Head of caudate nucleus (tissue), 42 donors: Measurements from ENCODE around the gene DOK5.
"Not testable (repeated sequence)": the region's sequence is repeated elsewhere in the genome, so short reads cannot be mapped to it uniquely, and the experiment has no call there.

ENCODE experiments used
- DNase-seq, 42 donors: peaks; one replicate each; pipeline versions ENCODE4 v3.0.0 to v3.0.0-alpha.2; 2020 to 2021; ENCODE audit warnings: mixed read lengths in 7 of 42
- intact Hi-C: fragments of 100-400 bp; cut with DNase I; formaldehyde crosslinking; loops from one replicate; pipeline ENCODE4 v1.15.0; 2022

The DOK5 gene

GRCh38 chr20:54475334-54476168, at the start of gene DOK5:
Gene DOK5 (plus strand): TSS chr20:54475593. CDS start chr20:54475947, 354 bp downstream.
- peak in 40 of 42 donors; percentile 14 to 76 (median 48) for DNase-seq
- intact Hi-C loops: no loop called here

DNA sequence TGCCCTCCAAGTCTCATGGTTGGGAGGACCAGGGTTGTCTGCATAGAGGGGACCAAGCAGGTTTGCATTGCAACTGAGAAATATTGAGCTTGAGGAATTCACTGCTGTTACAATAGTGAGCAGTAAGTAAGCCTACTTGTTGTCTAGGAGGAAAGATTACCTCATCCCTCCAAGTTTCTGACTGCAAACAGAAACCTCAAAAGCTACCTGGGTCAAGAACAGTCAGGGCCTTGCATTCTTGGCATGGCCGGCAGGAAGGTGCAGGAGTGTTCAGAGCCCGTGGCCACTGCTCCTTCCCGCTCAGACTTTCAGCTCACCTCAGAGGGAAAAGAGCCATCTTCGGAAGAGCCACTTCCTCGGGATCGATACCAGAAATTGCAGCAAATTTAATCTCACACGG, 46.0 kb upstream of the DOK5 start:
- no peak for DNase-seq
- intact Hi-C loops: no loop called here

GRCh38 chr20:54431156-54431944, 44.0 kb upstream of the DOK5 start:
- intact Hi-C loops: no loop called here

GRCh38 chr20:54432966-54433365, 42.4 kb upstream of the DOK5 start:
- intact Hi-C loops: no loop called here

More at GRCh38 chr20:54431156-54431944, 44.0 kb upstream of the DOK5 start:
- peak in 11 of 42 donors; percentile 1 to 74 (median 17) for DNase-seq

GRCh38 chr20:54433636-54434035, 41.8 kb upstream of the DOK5 start:
- DNase-seq: peak in 21 of 42 donors; percentile 3 to 59 (median 22)
- intact Hi-C loops: no loop called here

More at GRCh38 chr20:54432966-54433365, 42.4 kb upstream of the DOK5 start:
- DNase-seq: no peak

DNA sequence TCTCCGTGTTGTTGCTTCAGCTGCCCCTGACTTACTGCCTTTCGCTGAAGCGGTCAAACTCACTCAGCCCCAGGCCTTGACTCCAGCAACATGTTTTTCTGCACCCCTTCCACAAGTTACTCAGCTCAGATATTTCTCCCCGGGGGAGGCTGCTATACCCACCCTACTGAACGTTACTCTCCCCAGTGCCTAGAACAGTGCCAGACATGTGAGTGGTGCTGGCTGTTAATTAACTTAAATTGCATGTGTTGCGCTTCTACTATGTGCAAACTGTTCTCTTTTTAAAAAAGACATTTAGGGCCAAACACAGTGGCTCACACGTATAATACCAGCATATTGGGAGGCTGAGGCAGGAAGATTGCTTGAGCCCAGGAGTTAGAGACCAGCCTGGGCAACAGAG, 41.2 kb upstream of the DOK5 start:
- intact Hi-C loops: no loop called here

GRCh38 chr20:54435015-54435414, 40.4 kb upstream of the DOK5 start:
- intact Hi-C loops: no loop called here
- DNase-seq: no peak

More for the DNA sequence above, 41.2 kb upstream of the DOK5 start:
- DNase-seq: no peak

- DNase-seq, intact Hi-C loops: not testable (repeated sequence)
Observed at GRCh38 chr20:54436410-54436809, 39.0 kb upstream of the DOK5 start.

- no peak for DNase-seq
- intact Hi-C loops: no loop called here
Observed at GRCh38 chr20:54438166-54438565, 37.2 kb upstream of the DOK5 start.

GRCh38 chr20:54450207-54450606, 25.2 kb upstream of the DOK5 start:
- intact Hi-C loops: no loop called here
- DNase-seq: no peak

DNA sequence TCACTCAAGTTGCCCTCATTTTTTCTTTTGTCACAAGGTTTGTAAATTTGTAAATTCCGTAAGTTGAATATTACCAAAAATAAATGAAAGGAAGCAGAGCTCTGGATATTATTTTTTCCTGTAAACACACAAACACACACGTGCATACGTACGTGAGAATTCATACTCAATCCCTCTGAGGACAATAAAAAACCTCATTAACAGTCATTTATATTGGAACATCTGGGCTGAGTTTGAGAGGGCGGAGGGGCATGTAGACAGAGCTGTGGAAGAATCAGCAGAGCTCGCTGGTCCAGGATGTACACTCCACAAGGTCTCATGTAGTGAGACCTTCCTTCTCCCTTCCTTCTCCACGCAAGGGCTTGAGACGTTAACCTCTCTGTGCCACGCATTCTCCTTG, 24.2 kb upstream of the DOK5 start:
- intact Hi-C loops: no loop called here
- no peak for DNase-seq

- intact Hi-C loops: no loop called here
- DNase-seq: no peak
Observed at GRCh38 chr20:54452277-54452676, 23.1 kb upstream of the DOK5 start.

DNA sequence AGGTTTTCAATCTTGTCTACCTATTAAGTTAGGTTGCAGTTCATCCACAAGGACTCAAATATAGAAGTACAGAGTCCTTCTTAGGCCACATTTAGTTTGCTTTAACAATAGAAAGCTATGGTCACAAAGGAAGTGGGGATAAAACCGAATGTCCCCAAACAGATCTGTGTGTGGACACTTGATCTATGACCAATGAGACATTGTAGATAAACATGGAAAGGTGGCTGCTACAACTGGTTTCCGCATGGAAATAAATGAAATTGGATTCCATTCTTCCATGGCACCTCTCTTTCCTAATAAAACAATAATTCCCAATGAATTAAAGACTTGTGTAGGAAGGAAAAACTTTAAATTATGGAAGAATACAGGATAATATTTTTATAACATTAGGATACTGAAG, 20.4 kb upstream of the DOK5 start:
- intact Hi-C loops: no loop called here
- DNase-seq: no peak

GRCh38 chr20:54456423-54456822, 19.0 kb upstream of the DOK5 start:
- no peak for DNase-seq
- intact Hi-C loops: no loop called here

GRCh38 chr20:54456961-54457360, 18.4 kb upstream of the DOK5 start:
- DNase-seq: no peak
- intact Hi-C loops: no loop called here

GRCh38 chr20:54458219-54458618, 17.2 kb upstream of the DOK5 start:
- DNase-seq: no peak
- intact Hi-C loops: no loop called here

DNA sequence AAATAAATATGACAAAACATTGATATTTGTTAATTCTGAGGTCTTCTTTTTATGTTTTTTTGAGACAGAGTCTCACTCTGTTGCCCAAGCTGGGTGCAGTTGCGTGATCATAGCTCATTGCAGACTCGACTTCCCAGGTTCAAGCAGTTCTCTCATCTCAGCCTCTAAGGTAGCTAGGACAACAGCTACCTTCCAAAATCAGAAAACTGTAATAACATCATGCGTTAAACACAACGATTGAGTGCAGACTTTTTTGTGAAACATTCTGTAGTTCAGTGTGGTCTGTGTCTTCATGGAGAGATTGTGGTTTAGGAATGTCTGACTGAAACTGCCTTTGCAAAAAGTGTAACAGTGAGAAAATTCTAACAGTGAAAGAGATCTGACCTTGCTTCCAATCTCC, 16.1 kb upstream of the DOK5 start:
- no peak for DNase-seq
- intact Hi-C loops: no loop called here

DNA sequence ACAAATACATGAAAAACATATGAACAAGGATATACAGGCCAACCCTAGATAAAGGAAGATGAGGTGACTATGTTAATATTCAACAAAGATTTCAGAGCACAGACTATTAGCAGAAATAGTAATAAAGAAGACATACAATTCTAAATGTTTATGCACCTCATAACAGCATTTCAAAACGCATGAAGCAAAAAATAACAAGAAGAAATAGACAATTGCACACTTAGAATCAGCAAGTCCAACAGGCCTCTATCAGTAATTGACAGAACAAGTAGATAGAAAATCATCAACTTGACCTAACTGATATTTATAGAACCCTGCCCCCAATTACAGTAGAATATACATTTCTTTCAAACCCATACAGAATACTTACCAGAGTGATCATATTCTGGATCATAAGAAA, 11.4 kb upstream of the DOK5 start:
- intact Hi-C loops: no loop called here
- no peak for DNase-seq

DNA sequence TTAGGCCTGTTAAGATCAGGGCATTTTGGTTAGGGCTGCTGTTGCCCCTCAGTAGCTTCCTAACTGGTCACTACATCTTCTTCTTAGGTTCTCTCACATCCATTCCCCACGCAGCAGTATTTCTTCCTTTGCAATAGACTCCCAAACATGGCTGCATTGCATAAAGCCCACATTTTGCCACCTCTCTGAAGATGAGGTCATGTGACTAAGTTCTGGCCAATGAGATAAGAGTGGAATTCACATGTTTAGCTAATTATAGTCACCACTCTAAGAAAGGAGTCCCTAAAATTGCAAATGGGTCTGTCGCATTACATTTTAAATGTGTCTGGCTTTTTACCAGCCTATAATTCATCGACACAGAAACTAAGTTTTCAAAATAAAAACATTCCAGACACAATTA, 9.3 kb upstream of the DOK5 start:
- intact Hi-C loops: no loop called here
- no peak for DNase-seq

GRCh38 chr20:54467622-54468021, 7.8 kb upstream of the DOK5 start:
- intact Hi-C loops: no loop called here
- DNase-seq: no peak
